Measurements from ENCODE around the gene CENPN. TPM values are rescaled to one million over a fixed set of nuclear protein-coding genes. Genes with fewer than 3 reads are reported as not detected.

CENPN gene
- total RNA-seq, 1 experiment from 2014 or later = 109 TPM

DNA sequence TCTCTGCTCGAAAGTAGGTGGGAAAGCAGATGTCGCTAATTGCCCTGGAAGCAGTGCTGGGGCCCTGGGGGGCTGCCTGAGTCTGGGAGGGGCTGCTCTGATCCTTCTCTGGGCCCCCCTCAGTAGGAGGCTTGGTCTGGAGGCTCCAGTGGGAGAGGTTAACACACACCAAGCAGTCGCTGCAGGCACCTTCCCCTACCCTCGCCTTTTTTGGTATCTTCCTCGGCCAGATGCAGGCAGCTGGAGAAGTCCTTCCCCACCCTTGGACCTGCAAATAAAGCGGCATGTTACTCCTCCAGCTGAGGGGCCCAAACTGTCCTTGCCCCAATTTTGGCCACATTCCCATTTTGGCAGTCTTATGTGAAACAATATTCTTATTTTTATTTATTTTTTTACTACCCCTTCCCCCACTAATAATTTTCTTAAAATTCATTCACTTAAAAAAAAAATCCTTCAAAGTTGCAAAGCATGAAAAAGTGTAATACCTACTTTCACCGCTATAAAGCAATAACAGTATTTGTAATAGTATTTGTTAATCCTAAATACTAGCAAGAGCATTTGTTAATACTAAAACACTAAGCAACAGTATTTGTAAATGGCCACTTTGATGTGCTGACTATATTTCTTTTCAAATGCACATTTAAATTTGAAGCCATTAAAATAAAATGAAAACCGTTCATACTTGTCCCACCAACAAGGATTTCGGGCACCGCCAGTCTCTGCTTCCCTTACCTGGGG, 55.0 kb downstream of the CENPN start:
- Histone ChIP-seq H3K27ac (no peak overlapping the region), H3K36me3 (no peaks in the 10 kb centered on the region), H3K4me3 (no peak overlapping the region), H3K27me3 (replicated peaks) (no peaks in the 10 kb centered on the region), H3K4me1 (replicated peaks) (no peaks in the 10 kb centered on the region), H3K9me3 (replicated peaks) (no peaks in the 10 kb centered on the region)
- DNase-seq (ENCODE audit: low read depth in 1 of 2, low spot score in 2 of 2) = no peak

DNA sequence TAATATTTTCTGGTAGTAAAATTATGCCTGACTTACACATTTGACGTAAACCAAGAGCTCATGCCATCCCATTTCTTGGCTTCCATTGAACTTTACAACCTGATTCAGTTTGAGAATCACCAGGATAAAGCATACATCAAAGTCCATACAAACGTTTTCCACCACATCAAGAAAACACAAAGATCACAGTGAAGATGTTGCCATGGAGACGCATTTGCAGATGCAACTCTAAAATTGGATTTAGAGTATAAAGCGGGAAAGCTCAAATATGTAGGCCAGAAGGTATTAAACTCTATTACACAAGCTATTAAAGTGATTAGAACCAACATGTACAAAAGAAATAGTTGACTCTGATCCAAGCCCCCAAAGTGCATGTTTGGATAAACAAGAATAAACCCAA, 59.7 kb downstream of the CENPN start:
- DNase-seq (ENCODE audit: low read depth in 1 of 2, low spot score in 2 of 2) = no peak
- Histone ChIP-seq H3K4me3 (no peak overlapping the region), H3K9me3 (replicated peaks) (no peaks in the 10 kb centered on the region), H3K27ac (no peak overlapping the region), H3K36me3 (no peaks in the 10 kb centered on the region), H3K4me1 (replicated peaks) (no peaks in the 10 kb centered on the region), H3K27me3 (replicated peaks) (no peaks in the 10 kb centered on the region)

DNA sequence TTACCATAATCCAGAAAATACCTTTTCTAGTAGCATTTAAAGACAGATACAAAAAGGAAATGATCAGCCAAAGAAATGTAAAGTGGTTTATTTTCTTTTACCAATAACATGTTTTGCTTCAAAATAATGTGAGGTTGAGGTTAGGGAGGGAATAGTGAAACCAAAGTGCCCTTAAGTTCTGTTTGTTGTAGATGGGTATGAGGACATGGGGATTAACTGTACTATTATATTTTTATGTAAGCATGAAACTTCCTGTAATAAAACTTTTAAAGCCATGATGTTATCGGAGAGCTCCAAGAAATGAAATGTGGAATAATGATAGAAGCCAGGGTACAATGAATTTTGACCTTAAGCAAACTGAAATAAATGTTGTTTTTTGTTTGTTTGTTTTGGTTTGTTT, 60.2 kb downstream of the CENPN start:
- no peaks in the 10 kb centered on the region for H3K9me3 ChIP-seq (replicated peaks)
- DNase-seq (ENCODE audit: low read depth in 1 of 2, low spot score in 2 of 2) = no peak
- H3K36me3 ChIP-seq = no peaks in the 10 kb centered on the region
- H3K4me3 ChIP-seq = no peak overlapping the region
- no peaks in the 10 kb centered on the region for H3K4me1 ChIP-seq (replicated peaks)
- H3K27ac ChIP-seq = no peak overlapping the region
- H3K27me3 ChIP-seq (replicated peaks) = no peaks in the 10 kb centered on the region

DNA sequence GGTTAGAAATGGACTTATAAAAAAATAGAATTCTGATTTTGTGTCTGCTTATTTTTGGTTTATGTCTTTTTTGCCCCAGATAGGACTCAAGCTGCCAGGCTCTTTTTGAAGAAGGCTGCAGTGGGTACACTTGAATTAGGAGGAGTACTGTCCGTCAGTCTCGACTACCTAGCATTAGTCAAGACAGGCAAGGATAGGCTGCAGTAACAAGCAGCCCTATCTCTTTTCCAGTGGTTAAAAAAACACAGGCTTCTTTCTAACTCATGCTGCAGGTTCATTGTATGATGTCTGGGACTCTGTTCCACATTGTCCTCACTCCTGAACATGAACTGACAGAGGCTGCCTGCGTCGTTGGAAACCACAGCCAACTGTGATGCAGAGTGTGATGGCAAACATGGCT, 62.0 kb downstream of the CENPN start:
- Histone ChIP-seq H3K4me3 (no peak overlapping the region), H3K9me3 (replicated peaks) (no peaks in the 10 kb centered on the region), H3K36me3 (no peaks in the 10 kb centered on the region), H3K27me3 (replicated peaks) (no peaks in the 10 kb centered on the region), H3K4me1 (replicated peaks) (no peaks in the 10 kb centered on the region), H3K27ac (no peak overlapping the region)
- DNase-seq (ENCODE audit: low read depth in 1 of 2, low spot score in 2 of 2) = no peak

DNA sequence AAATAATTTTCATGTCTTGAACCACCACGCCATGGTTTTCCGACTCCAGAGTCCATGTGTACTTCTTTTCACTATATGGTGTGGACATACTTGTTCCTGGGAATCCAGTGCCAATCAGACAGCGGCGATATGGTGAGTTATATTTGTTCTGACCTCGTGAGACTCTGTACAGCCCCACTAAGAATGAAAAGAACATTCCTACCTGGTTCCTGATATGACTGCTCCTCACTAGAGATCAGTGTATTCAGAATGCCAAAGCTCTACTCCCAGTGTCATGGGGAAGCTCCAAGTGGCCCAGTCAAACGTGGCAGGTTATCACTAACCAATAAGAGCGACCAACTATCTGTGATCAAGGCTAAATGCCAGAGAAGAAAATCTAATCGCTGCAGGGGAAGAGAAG, 64.0 kb downstream of the CENPN start:
- Histone ChIP-seq H3K4me3 (no peak overlapping the region), H3K9me3 (replicated peaks) (no peaks in the 10 kb centered on the region), H3K4me1 (replicated peaks) (no peaks in the 10 kb centered on the region), H3K36me3 (no peaks in the 10 kb centered on the region), H3K27me3 (replicated peaks) (no peaks in the 10 kb centered on the region), H3K27ac (no peak overlapping the region)
- no peak for DNase-seq (ENCODE audit: low read depth in 1 of 2, low spot score in 2 of 2)

DNA sequence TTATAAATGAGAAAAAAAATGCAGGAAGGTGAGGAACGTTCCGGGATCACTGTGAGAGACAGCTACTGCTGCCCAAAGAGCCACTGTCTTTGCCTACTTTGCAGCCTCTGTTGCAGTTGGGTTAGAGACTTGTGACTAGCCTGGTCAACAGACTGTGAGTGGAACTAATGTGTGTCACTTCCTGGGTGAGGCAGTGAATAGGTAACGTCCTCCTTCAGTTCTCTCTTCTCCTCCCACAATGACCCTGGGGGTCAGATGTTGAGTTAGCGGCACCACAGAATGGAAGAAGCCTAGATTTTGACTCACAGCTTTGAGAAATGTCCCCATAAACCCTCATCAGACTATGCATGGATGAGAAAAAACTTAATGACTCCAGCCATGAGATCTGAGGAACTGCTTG, 64.8 kb downstream of the CENPN start:
- DNase-seq (ENCODE audit: low read depth in 1 of 2, low spot score in 2 of 2) = no peak
- Histone ChIP-seq H3K27ac (no peak overlapping the region), H3K4me1 (replicated peaks) (no peaks in the 10 kb centered on the region), H3K36me3 (no peaks in the 10 kb centered on the region), H3K27me3 (replicated peaks) (no peaks in the 10 kb centered on the region), H3K4me3 (no peak overlapping the region), H3K9me3 (replicated peaks) (no peaks in the 10 kb centered on the region)

DNA sequence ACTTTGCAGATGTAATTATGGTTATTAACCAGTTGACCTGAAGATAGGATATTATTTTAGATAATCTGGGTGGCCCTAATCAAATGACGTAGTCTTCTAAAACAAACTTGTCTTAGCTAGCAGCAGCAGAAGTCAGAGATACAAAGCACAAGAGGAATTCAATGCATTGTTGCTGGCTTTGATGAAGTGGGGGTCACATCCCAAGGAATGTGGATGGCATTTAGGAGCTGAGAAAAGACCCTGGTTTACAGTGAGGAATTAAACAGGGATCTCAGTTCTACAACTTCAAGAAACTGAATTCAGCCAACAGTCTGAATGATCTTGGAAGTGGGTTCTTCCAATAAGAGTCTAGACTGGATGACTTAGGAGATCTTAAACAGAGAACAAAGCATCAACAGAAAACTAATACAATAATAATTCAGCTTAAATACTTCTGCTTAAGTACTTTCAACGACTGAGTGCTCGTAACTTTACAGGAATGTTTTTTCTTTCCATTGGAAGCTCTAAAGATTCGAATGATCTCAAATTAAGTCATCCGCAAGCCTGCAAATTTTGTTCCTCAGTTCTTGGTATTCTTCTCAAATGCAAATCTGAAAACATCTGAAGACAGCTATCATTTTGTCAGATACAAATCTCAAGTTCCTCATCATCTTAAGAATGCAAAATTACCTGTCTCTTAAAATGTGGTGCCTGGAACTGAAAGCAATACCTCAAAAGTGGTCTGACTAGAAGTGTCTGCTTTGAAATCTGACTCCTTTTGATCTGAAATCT, 66.7 kb downstream of the CENPN start:
- Histone ChIP-seq H3K27ac (no peak overlapping the region), H3K4me3 (no peak overlapping the region), H3K27me3 (replicated peaks) (no peaks in the 10 kb centered on the region), H3K36me3 (no peaks in the 10 kb centered on the region), H3K4me1 (replicated peaks) (peaks cover 7% of the 10 kb centered on the region), H3K9me3 (replicated peaks) (no peaks in the 10 kb centered on the region)
- no peak for DNase-seq (ENCODE audit: low read depth in 1 of 2, low spot score in 2 of 2)

DNA sequence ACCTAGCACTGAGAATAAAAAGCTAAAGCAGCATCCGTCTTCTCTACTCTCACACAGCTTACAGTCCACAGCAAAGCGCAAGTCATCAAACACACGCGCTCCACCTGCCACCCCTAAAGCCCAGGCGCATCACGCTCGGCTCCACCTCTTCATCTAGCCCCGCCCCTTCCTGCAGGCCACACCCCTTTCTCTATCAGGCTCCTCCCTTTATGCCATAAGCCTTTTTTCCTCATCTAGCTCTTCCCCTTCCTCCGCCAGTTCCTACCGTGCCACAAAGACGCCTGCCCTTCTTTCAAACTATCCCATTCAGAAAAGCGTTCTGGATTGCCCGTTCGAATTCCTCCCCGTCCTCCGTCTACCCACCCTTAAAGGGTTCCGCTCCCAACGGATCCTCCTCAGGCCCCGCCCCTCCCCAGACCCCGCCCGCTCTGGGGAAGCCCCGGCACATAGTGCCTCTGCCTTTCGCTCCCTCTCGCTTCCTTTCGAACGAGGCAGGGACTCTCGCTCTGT, 69.6 kb downstream of the CENPN start:
- Histone ChIP-seq H3K4me1 (replicated peaks) (peaks cover 7% of the 10 kb centered on the region), H3K27ac (peak overlapping the region; percentile 93), H3K36me3 (no peaks in the 10 kb centered on the region), H3K4me3 (peak overlapping the region; percentile 54), H3K9me3 (replicated peaks) (no peaks in the 10 kb centered on the region), H3K27me3 (replicated peaks) (no peaks in the 10 kb centered on the region)
- peak; percentile 91 to 99 for DNase-seq (ENCODE audit: low read depth in 1 of 2, low spot score in 2 of 2)

DNA sequence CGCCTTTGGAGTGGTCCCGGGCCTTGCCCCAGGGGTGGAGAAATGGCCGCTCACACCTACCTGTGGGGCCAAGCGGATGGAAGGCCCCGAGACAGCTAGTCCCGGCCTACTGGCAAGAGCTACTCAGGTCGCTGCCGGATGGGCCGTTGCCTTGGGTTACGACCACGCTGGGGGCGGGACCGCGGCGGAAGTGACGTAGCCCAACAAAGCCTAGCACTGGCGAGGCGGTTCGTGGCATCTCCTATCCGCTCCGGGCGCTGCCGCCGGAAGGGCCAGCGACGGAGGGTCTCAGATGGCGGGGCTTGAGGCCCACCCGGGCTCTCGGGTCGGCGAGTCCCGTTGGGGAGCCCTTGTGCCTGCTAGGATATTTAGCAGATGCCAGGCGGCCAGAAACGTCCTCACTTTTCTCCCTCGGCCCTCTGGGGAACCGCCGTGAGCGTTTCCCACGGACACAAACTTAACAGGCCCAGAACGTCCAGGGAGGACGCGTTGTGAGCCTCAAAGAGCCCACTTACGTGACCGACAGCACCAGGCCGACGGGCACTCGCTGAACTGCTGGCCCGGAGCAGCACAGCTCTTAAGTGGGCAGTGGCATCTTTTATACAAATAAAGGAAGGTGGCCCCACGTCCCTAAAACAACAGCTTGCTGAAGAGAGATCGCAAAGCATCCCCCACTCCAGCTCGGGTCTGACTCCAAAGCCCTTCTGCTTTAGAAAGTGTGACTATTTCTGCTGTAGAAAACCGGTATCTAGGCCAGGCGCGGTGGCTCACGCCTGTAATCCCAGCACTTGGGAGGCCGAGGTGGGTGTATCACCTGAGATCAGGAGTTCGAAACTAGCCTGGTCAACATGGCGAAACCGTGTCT, 70.3 kb downstream of the CENPN start, which contains the start of gene C16orf46:
TSS of gene C16orf46 (minus strand) at position 163 of the 865 bp plus-strand sequence. CDS start 13,283 bp downstream, outside the sequence.
- Histone ChIP-seq H3K4me1 (replicated peaks) (peaks cover 7% of the 10 kb centered on the region), H3K27me3 (replicated peaks) (no peaks in the 10 kb centered on the region), H3K27ac (peak within 1 kb of the TSS; percentile 93), H3K36me3 (no peaks in the 10 kb centered on the region), H3K4me3 (peak within 1 kb of the TSS; percentile 54), H3K9me3 (replicated peaks) (no peaks in the 10 kb centered on the region)
- peak; percentile 97 to 98 for DNase-seq (ENCODE audit: low read depth in 1 of 2, low spot score in 2 of 2)

DNA sequence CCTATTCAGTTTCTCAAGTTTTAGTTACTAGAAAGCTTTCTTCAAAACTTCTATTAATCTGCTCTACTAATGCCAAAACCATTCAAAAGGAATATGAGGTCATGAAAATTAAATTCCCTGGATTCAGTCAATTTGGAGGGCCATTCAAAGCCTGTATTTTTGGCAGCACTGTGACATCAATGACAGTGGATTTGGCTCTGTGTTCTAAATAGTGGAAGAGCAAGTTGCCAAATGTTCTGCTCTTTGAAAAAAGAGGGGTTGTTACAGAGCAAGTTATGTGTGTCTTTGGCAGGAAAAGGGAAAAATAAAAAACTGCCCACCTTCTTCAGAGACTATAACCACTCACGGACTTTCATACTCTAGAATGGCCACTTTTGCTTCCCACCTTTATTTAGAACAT, 73.2 kb downstream of the CENPN start:
- Histone ChIP-seq H3K27ac (no peak overlapping the region), H3K4me3 (no peak overlapping the region), H3K4me1 (replicated peaks) (peaks cover 7% of the 10 kb centered on the region), H3K9me3 (replicated peaks) (no peaks in the 10 kb centered on the region), H3K27me3 (replicated peaks) (no peaks in the 10 kb centered on the region), H3K36me3 (peaks cover 5% of the 10 kb centered on the region; the same call in 1 of the 2 replicates)
- DNase-seq (ENCODE audit: low read depth in 1 of 2, low spot score in 2 of 2) = no peak

DNA sequence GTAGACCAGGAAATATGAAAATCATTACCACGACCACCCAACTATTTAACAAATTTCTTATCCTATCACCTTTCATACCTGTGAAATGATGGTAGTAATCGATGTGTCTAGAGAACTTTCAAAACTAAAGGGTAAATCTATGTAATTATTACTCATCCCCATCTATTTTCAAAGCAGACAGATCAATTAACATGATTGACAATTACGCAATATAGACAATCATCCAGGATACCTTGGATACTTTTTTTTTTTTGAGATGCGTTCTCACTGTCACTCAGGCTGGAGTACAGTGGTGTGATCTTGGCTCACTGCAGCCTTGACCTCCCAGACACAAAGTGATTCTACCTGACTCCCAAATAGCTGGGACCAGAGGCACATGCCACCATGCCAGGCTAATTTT, 74.0 kb downstream of the CENPN start:
- peaks cover 7% of the 10 kb centered on the region for H3K4me1 ChIP-seq (replicated peaks)
- H3K27me3 ChIP-seq (replicated peaks) = no peaks in the 10 kb centered on the region
- H3K4me3 ChIP-seq = no peak overlapping the region
- no peak overlapping the region for H3K27ac ChIP-seq
- no peaks in the 10 kb centered on the region for H3K9me3 ChIP-seq (replicated peaks)
- H3K36me3 ChIP-seq = peaks cover 7% of the 10 kb centered on the region; the same call in 1 of the 2 replicates
- no peak for DNase-seq (ENCODE audit: low read depth in 1 of 2, low spot score in 2 of 2)
